Breast epithelium (tissue), 3 donors: ENCODE results near the gene ATP5PO.

ENCODE experiments used
- CTCF ChIP-seq, 3 donors: fragments of 450-650 bp; IDR thresholded peaks; one replicate each; pipeline ENCODE4 v1.5.1; 2016 to 2017; ENCODE audit warnings: antibody characterized with exemption in 3 of 3, mild to moderate bottlenecking in 3 of 3, moderate library complexity in 3 of 3
- POLR2AphosphoS5 ChIP-seq, 3 donors: sonication (generic); formaldehyde crosslinking; IDR thresholded peaks; one replicate each; pipeline ENCODE4 v1.6.1; 2017; ENCODE audit warnings: antibody characterized with exemption in 3 of 3

DNA sequence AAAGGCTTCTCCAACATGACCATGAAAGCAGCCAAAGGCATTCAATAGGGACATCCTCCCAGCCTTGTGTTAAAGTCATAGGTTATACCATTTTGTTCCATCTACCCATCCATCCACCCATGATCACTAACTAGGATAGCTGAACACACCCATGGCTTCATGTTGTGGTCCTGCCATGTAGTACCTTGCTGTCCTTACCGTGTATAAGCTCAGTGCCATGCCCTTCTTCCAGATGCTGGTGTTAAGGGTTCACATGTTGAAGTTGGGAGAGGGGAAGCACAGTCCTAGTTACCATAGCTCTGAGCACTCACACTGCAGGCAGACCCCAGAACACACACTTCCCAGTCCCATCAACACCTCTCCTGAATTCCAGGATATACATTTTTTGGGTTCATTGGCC is 51.5 kb downstream of the ATP5PO start:
- TF ChIP-seq CTCF (IDR thresholded peaks at IDR 0.05) (no peak), POLR2AphosphoS5 (IDR thresholded peaks at IDR 0.05) (no peak)
